NCI-H1436 treated with DMSO at 0.1 percent for 48 hours (cell line): ENCODE data around the gene DUS2.
"Not testable (repeated sequence)": the region's sequence is repeated elsewhere in the genome, so short reads cannot be mapped to it uniquely, and the experiment has no call there.

Experiments used
- DNase-seq: peaks from one replicate; lab custom pipeline; 2025; lab: John Stamatoyannopoulos, UW

Gene DUS2

DNA sequence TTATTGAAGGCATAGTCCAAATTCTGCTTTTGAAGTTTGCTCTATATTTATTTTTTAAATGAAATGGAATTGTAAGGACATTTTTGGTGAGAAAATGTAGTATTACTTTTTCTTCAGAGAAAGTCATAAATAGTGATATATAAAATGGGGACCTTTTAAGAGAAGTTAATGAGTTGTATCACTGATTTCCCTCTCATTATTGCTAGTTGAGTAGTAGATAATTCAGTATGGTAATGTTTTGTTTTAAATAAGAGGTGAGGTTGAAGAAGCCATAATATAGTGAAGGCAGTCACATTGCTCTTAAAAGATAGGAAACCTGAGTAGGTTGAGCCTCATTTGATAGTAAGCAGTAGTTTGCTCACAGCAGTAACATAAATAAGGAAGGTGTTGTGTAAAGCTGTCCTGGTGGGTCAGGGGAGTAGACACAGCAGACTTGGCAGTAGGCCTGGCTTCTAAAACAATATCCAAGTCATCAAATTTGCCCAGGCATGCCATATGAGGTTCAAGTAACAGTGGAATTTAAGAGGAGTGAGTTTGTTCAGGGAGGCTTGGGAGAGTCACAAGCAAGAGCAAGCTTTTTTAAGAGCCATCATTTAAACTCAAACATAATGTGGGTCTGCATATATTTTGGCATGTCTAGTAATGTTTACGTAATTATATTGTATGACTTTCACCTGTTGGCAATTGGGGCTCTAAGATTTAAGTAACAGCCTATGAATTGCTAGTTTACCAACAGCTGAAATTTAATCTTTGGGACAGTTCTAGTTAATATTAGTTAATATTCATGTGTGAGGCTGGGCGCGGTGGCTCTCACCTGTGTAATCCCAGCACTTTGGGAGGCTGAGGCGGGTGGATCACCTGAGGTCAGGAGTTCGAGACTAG lies 68.5 kb downstream of the DUS2 start:
- DNase-seq: peak; percentile 57

DNA sequence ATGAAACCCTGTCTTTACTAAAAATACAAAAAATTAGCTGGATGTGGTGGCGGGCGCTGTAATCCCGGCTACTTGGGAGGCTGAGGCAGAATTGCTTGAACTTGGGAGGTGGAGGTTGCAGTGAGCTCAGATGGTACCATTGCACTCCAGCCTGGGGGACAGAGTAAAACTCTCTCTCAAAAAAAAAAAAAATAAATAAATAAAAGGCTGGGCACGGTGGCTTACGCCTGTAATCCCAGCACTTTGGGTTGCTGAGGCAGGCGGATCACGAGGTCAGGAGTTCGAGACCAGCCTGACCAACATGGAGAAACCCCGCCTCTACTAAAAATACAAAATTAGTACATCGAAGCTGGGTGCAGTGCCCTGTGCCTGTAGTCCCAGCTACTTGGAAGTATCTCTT lies 69.2 kb downstream of the DUS2 start:
- DNase-seq: not testable (repeated sequence)

DNA sequence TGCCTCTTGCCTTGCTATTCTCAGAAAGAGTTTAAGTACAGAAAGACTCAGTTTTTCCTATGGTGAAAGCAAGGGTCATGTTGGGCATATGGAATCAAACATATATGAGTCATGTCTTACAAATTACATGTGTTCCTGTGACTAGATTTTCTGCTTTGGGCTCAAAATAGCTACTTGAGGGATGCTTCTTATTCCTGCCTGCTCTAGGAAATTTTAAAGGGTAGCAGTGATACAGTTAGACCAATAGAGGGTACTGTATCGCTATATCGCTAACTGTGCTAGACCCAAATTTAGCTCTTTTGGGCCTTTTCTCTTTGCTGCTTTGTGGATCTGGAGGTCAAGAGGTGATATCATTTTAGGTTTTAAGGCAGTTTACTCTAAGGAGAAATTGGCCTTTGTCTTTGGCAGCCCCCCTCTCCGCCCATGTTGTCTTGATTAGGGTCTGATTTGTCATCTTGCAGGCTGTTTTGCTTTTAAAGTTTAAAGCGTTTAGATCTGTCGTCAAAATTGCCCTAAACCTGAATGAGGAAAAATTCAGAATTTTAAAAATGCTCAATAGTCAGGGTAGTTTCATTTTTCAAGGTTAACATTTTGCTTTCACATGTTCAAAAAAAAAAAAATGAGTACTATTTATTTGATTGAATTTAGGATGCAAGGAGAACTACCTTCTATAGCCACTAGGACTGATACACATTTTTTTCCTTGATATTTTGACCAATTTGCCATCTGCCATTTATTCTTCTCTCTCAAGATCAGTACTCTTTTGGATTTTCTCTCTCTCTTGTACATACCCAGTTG lies 70.9 kb downstream of the DUS2 start:
- no peak for DNase-seq

DNA sequence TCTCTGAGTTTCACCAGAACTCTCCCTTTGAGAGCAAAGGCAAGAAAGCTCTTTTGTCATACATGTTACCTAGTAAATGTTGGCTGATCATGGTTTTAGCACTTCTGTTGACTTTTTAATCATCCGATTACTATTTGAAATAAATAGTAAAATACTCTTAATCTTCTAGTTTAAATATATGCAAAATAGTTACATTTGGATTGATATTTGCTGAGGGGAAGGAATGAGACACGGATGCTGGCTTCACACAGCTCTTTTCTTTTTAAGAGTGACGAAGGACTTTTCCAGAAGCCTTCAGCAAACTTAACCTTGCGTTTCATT lies 71.5 kb downstream of the DUS2 start:
- no peak for DNase-seq

DNA sequence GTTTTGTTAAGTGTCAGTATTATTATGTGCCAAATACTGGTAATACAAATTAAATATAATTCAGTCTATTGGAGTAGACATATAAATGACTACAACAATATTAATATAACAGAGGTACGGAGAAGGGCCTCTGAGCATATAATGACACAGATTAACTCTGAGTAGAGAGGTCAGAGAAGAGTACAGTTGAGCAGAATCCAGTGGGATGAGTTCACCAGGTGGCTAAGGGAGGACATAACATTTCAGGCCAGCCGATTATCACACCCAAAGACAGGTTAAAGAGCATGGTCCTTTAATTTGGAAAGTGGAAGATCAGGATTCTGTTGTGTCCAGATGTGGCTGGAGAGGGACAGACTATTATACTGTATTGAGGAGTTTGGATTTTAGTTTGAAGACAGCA lies 73.4 kb downstream of the DUS2 start:
- no peak for DNase-seq

DNA sequence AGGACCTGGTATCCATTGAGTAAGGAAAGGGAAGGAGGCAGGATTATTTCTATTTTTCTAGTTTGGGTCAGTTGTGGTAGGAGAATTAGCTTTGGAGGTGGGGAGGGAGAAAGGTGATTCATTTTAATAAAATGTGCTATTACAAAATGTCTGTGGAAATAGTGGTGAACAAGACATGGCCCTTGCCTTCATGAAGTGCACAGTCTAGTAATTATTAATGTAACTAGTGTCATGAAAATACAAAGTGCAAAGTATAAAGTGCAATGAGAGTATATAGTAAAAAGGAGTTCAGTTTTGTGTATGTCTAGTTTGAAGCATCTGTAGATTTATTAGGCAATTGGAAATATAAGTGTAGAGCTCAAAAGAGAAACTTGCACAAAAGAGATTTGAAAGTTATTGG lies 74.0 kb downstream of the DUS2 start:
- DNase-seq: no peak

DNA sequence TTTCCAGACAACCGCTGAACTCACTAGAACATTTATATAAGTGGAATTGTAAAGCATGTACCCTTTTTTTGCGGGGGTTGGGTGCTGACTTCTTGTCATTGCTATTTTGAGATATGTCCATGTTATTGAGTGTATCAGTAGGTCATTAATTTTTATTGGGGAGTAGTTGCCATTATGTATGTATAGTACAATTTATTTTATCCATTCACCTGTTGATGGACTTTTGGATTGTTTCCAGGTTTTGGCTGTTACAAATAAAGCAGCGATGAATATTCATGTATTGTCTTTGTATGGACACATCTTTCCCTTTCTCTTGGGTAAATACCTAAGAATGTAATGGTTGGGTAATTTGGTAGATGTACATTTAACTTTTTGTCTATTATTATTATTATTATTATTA lies 74.8 kb downstream of the DUS2 start:
- DNase-seq: no peak

DNA sequence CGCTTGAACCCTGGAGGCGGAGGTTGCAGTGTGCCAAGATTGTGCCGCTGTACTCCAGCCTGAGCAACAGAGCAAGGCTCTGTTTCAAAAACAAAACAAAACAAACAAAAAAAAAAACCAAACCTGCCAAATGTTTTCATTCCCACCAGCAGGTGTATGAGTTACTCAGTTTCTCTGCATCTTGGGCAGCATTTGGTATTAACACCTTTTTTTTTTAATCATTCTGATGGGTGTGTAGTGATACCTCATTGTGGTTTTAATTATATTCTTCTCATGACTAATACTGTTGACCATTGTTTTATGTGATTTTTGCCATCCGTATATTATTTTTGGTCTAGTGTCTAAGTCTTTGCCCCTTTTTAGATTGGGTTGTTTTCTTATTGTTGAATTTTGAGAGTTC lies 77.4 kb downstream of the DUS2 start:
- DNase-seq: no peak

DNA sequence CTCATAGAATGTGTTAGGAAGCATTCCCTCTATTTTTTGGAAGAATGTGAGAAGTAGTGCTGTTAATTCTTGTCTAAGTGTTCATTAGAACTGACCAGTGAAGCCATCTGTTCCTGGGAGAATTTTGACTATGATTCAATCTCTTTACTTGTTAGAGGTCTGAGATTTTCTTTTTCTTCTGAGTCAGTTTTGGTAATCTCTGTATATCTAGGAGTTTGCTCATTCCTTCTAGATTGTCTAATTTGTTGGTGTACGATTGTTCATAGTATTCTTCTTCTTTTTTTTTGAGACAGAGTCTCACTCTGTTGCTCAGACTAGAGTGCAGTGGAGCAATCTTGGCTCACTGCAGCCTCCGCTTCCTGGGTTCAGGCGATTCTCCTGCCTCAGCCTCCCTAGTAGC lies 82.5 kb downstream of the DUS2 start:
- DNase-seq: no peak

DNA sequence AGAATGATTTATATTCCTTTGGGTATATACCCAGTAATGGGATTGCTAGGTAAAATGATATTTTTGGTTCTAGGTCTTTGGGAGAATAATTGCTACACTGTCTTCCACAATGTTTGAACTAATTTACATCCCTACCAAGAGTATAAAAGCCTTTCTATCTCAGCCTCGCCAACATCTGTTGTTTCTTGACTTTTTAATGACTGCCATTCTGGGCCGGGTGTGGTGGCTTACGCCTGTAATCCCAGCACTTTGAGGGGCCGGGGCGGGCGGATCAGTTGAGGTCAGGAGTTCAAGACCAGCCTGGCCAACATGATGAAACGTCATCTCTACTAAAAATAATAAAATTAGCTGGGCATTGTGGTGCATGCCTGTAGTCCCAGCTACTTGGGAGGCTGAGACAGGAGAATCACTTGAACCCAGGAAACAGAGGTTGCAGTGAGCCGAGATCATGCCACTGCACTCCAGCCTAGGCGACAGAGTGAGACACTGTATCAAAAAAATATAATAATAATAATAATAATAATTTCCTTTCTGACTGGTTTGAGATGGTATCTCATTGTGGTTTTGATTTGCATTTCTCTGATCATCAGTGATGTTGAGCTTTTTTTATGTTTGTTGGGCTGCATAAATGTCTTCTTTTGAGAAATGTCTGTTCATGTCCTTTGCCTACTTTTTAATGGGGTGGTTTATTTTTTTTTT lies 84.3 kb downstream of the DUS2 start:
- not testable (repeated sequence) for DNase-seq

DNA sequence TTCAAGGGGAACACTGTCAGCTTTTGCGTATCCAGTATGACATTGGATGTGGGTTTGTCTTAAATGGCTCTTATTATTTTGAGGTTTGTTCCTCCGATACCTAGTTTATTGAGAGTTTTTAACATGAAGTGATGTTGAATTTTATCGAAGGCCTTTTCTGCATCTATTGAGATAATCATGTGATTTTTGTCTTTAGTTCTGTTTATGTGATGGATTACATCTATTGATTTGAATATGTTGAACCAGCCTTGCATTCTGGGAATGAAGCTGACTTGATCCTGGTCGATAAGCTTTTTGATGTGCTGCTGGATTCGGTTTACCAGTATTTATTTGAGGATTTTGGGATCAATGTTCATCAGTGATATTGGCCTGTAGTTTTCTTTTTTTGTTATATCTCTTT lies 86.1 kb downstream of the DUS2 start:
- not testable (repeated sequence) for DNase-seq

DNA sequence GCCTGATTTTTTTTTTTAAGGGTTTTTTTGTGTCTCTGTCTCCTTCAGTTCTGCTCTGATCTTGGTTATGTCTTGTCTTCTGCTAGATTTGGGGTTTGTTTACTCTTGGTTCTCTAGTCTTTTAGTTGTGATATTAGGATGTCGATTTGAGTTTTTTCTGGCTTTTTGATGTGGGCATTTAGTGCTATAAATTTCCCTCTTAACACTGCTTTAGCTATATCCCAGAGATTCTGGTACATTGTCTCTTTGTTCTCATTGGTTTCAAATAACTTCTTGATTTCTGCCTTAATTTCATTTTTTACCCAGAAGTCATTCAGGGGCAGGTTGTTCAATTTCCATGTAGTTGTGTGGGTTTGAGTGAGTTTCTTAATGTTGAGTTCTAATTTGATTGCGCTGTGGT lies 87.5 kb downstream of the DUS2 start:
- not testable (repeated sequence) for DNase-seq

DNA sequence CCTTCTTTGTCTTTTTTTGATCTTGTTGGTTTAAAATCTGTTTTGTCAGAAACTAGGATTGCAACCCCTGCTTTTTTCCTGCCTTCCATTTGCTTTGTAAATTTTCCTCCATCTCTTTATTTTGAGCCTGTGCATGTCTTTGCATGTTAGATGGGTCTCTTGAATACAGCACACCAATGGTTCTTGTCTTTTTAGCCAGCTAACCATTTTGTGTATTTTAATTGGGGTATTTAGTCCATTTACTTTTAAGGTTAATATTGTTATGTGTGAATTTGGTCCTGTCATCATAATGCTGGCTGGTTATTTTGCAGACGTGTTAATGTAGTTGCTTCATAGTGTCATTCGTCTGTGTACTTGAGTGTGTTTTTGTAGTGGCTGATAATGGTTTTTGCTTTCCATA lies 88.3 kb downstream of the DUS2 start:
- DNase-seq: no peak

DNA sequence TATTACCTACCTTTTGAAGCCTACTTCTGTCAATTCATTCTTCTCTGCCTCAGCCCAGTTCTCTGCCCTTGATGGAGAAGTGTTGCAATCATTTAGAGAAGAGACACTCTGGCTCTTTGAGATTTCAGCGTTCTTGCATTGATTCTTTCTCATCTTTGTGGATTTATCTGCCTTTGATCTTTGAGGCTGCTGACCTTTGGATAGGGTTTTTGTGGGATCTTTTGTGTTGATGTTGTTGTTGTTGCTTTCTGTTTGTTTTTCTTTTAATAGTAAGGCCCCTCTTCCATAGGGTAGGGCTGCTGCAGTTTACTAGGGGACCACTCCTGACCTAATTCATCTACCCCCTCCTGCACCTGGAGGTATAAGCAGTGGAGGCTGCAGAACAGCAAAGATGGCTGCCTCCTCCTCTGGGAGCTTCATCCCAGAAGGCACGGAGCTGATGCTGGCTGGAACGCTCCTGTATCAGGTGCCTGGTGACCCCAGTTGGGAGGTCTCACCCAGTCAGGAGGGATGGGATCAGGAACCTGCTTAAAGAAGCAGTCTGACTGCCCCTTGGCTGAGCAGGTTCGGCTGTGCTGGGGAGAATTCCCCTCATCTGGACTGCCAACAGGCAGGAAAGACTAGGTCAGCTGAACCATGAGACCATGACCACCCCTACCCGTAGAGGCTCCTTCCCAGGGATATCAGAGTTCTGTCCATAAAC lies 90.1 kb downstream of the DUS2 start:
- DNase-seq: no peak

DNA sequence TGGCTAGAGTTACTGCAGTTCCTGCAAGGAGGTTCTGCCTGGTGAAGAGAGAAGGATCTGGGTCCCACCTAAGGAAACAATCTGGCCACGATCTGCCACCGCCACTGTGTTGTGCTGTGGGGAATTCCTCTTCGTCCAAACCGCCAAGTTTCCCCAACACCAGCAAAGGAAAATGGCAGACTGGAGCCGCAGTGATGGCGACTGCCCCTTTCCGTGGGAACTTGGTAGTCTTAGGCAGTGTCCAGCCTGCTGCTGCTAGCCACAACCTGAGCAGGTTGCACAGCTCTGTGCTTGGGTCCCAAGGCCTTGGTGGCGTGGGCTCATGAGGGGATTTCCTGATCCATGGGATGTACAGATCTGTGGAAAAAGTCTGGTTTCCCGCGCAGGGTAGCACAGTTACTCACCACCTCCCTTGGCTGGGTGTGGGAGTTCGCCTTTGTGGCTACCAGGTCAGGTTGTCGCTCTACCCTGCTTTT lies 90.7 kb downstream of the DUS2 start:
- DNase-seq: no peak

DNA sequence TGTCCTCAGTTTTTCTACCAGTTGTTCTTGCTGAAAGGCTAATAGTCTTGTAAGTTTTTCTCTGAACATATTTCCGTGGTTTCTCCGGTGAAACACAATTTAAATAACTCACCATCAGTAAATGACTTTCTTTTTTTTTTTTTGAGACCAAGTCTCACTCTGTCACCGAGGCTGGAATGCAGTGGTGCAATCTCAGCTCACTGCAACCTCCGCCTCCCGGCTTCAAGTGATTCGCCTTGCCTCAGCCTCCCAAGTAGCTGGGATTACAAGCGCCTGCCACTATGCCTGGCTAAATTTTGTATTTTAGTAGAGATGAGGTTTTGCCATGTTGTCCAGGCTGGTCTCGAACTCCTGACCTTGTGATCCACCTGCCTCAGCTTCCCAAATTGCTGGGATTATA lies 91.9 kb downstream of the DUS2 start:
- not testable (repeated sequence) for DNase-seq

DNA sequence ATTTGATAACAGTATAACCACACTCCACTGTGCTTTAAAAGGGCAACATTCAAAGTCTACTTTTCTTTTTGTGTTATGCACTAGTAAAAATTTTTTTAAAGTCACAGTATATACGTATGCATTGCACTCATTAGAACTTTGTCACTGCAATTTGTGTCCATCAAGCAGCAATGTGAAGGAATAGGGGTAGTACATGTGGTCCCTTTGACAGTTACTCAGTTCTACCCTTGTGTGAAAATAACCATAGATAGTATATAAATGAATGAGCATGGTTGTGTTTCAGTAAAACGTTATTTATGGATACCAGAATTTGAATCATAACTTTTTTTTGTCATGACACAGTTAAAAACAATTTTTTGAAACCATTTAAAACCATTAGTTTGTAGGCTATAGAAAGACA lies 92.8 kb downstream of the DUS2 start:
- DNase-seq: no peak

DNA sequence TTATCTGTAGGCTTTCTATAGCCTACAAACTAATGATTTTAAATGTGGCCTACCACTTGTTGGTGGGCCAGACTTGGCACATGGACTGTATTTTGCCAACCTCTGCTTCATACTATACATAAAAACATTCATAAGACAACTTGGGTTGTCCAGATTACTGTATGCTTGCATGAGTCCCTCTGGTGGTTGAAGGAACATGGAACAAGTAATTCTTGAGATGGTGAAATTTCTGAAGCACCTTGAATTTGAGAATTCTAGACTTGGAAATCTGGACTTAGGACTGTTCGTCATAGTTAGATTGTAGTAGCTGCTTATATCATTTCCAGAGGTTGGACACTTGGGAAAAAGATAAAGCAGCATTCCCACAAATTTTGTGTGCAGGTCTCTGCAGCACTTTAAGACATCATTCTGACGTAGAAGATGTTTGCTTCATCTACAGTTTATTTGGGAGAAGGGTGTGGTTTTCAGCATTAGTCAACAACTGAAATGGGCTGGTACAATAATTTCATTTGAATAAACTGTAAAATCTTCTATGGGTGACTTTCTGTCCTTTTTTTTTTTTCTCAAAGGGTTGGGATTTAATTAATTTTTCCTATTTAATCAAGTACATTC lies 93.3 kb downstream of the DUS2 start:
- DNase-seq: no peak

DNA sequence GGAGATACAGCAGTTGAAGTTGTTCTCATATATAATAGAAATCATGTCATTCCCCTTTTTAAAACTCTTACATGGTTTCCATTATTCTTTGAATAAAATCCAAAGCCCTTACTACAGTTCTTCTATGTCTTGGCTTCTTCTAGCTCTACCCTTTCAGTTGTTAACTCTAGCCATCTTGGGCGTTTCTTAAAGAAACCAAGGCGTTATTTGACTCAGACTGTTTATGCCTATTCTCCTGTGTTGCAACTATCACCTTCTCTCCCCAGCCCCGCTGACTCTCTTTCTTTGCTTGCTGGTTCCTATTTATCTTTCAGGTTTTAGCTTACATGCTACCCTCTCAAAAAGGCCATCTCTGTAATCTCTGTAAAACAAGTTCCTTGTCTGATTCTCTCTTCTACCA lies 94.8 kb downstream of the DUS2 start:
- DNase-seq: no peak

DNA sequence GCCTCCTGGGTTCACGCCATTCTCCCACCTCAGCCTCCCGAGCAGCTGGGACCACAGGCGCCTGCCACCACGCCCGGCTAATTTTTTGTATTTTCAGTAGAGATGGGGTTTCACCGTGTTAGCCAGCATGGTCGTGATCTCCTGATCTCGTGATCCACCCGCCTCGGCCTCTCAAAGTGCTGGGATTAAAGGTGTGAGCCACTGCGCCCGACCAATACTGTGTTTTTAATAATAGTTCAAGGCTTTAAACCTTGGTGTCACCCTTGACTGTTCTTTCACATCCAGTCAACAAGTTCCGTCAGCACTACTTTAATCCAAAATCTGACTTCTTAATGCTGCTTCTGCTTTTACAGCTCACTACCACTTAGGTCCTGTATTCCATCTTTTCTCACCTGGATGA lies 95.9 kb downstream of the DUS2 start:
- not testable (repeated sequence) for DNase-seq

DNA sequence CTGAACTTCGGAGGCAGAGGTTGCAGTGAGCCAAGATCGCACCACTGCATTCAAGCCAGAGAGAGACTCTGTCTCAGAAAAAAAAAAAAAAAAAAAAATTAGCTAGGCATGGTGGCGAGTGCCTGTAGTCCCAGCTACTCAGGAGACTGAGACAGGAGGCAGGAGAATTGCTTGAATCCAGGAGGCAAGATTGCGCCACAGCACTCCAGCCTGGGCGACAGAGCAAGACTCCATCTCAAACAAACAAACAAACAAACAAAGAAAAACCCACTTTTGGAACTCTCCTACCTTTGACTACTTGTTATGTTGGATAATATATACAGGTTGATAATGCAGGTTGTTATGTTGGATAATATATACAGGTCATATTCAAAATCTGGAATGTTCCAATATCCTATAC lies 97.4 kb downstream of the DUS2 start:
- not testable (repeated sequence) for DNase-seq

DNA sequence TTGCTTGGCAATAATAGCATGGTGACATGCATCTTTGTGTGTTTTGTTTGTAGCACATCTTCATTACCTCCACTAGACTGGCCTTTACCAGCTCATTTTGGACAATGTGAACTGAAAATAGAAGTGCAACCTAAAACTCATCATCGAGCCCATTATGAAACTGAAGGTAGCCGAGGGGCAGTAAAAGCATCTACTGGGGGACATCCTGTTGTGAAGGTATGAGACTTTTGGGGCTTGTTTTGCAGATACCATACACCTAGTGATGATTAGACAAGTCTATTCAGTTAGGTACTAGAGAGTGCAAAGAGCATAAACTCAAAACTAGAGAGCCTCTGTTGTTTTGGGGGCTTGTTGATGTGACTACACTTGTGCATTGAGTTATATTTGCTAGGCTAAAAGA lies 103.3 kb downstream of the DUS2 start:
- DNase-seq: no peak
